Heart left ventricle (tissue), 13 donors: ENCODE results near the gene TSR1.

ENCODE experiments used
- CTCF ChIP-seq, 12 donors: fragments of 200-600 bp; sonication (generic) in 4 of 12; IDR thresholded peaks; one replicate each; pipeline versions ENCODE4 v1.5.0 to v1.8.0; 2018 to 2022; ENCODE audit warnings: antibody characterized with exemption in 12 of 12, mild to moderate bottlenecking in 5 of 12
- POLR2A ChIP-seq, 2 donors: fragments of 450-650 bp; IDR thresholded peaks; one replicate each; pipeline ENCODE4 v1.6.1; 2017; ENCODE audit warnings: antibody characterized with exemption in 2 of 2, mild to moderate bottlenecking in 2 of 2, moderate library complexity in 2 of 2
- donor health status: ischemic (EF 13 %, LVEDD 7.1; RV severe dilation, severe dysfunction).
- donor health status: DM: no; HTN: yes; CAD: no.
- donor health status: DM: no; HTN: no; CAD: no.
- donor health status: ischemic (EF 25% LVEDD 6.9; RV normal size, moderate dysfunction).
- donor health status: ischemic (EF 25% LVEDD 5.7; RV mildly dilated, moderate dysfunction).
- donor health status: ischemic (EF 35%, LVEDD 5.7; RV mildly dilated, moderate dysfunction).
- donor health status: nonischemic (EF 11% LVEDD 7.7; RV severe dilation, severe dysfunction).
- donor health status: DM: yes; HTN: yes; CAD: no.
- donor health status: PGD.
- donor health status: ischemic (EF 29% LVEDD 5.4; RV normal size, mild dysfunction).
- donor health status: nonischemic (EF 23%, LVEDD 6.1; RV moderate dilation, normal function).

- no peak for TF ChIP-seq POLR2A (IDR thresholded peaks at IDR 0.05)
- no peak for TF ChIP-seq CTCF (IDR thresholded peaks at IDR 0.05)
Measured at GRCh38 chr17:2323629-2324314, 12.5 kb downstream of the TSR1 start.
